ENCODE results near the gene NXPH2.
"Not testable (repeated sequence)": the region's sequence is repeated elsewhere in the genome, so short reads cannot be mapped to it uniquely, and the experiment has no call there.

NXPH2 gene

DNA sequence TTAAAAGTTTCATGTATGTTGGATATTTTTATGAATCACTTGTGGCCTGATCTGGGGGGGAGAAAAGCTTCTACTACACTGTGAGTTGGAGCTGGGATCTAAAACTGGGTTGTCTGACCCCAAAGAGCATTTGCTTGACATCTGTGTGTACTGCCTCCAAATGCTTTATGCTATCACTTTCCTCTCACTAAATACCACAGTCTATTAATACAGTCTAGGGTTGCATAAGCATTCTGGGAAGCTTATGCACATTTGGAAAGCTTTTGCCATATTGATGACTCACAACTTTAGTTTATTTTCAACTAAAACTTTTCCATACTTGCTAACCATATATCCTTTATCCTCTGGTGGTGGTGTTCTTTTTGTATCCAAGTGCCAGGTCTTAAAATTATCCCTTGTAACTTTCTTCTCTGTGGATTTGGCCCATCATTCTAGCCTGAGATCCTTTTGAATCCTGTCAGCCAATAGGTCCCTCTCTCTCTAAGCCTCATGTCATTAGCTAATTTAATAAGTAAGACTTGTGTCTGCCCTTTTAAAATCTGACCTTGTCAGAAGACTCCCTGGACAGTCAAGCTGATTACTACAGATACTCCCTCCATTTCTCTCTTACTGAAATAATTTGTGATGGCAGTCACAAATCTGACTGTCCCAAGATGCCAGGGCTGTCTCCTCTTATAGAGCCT lies 72.7 kb downstream of the NXPH2 start:
- DNase-seq, result no peak

DNA sequence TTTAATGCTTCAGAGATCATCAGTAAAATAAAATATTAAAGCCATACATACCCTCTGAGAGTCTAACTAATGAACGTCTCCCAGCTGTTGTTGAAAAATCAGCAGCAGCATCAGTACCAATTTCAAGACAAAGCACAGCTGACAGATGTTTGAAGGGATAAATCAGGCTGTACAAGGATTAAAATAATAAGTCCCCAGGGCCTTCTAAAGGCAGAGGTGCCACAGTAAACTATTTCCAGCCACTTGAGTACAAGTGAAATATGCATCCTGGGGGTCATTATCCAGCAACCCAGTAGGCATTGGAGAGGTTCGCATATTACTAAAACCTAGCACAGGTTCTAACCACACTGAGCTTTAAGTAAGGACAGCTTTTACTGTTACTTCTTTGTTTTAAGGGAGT lies 76.9 kb downstream of the NXPH2 start:
- DNase-seq, result no peak

DNA sequence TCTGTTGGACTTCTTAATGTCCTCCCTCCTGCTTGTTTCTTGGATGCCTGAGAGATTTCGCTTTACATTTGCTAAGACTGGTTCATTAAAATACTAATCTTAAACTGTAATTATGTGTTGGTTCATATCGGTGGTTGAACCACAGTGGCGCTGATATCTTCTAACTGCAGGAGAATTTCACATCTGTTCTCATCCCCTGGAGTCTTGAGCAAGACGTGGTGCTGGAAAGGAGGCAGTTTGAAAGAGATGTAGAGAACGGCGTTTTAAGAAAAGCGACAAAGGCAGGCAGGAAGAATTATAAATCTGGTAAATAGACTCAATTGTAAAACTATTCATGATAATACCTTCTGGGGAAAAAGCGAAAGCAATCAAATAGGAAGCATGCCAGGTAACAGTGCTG lies 79.5 kb downstream of the NXPH2 start:
- DNase-seq, result no peak

DNA sequence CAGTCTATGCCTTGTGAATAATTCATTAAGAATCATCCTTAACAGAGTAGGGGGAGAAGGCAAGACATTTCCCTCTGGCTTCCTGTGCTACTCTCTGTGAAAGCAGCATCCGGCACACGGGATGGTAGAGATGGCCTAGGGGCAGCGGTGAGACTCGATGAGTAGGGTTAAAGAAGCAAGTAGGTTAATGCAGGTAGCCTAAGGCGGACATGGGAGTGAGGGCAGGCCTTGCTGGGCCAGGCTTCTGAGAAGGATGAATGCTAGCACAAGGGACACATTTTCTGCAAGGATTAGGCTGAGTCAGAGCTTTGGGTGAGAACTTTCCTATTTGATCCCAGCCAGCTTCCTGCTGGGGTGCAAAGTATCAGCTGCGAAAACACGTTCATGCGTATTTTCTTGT lies 80.8 kb downstream of the NXPH2 start:
- no peak for DNase-seq

DNA sequence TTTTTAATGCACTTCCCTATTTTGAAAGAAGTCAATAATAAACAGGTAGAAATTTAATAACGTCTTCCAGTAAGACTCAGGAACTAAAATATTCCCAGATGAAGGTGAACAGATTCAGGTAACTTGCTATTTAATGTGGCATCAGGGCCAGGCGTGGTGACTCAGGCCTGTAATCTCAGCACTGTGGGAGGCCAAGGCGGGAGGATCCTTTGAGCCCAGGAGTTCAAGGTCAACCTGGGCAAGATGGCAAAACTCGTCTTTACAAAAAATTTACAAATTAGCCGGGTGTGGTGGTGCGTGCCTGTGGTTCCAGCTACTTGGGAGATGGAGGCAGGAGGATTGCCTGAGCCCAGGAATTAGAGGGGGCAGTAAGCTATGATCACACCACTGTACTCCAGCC lies 81.8 kb downstream of the NXPH2 start:
- DNase-seq, result no peak

DNA sequence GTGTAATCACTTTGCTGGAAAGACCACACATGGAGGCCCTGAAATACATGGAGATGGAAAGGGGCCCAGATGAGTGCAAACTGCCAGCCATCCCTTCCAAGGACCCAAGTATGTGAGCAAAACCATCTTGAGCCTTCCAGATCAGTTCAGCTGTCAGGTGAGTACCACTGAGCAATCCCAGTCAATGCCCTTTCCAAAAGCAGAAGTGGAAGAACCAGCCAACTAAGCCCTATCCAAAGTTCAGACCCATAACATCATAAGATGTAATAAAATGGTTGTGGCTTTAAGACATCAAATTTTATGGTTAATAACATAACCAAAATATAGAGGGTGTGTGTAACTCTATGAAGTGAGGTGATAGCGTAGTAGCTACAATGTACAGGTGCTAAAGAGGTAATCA lies 88.5 kb downstream of the NXPH2 start:
- DNase-seq, result no peak

DNA sequence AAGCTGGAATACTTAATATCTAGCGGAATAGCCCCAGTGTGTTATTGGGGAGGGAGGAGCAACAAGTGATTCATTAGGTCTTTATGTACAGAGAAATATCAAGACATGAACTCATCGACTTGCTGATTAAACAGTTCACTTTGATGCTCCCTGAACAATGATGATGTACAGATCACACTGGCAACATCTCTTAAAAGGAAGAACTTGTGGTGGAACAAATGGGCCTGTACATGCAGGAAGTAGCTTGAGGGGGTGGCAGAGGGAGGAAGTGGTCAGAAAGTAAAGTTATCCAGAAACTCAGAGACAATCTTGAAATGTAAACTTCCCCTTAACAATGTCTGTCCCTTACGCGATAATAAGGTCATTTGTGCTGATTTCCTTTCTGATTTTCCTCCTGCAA lies 90.5 kb downstream of the NXPH2 start:
- no peak for DNase-seq

DNA sequence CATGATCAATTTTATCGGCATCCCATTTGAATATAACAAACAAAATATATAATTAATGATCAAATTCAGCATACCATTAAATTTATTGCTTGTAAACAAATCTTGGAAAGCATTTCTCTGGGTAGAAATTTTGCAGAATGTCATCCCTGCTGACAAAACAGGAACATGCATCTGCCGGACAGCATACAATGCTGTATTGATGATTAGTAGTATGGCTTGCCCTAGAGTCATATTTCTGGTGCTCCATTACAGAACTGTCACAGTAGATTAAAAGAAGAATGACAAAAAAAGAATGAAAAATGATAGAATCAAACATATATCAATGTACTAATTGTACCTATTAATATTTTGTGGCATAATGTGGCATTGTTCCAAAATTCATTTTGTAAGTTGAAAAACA lies 98.0 kb downstream of the NXPH2 start:
- DNase-seq, result no peak

DNA sequence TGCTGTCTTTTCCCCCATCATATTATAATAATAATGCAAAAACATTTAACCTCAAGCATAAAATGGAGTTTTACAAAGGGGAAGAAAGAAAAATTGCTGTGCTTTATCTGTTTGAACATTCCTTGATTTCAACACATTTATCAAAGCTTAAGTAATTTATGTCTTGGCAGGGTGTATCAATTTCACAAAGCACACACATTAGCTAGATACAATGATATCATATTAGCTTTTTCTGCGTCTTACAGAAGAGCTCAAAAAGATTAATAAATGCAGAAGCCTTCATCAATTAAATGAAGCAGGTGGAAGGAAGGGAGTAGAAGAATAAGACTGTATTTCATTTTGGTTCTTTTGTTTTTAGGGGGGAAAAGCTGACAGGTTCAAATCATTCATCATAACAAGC lies 103.0 kb downstream of the NXPH2 start:
- DNase-seq, result no peak

DNA sequence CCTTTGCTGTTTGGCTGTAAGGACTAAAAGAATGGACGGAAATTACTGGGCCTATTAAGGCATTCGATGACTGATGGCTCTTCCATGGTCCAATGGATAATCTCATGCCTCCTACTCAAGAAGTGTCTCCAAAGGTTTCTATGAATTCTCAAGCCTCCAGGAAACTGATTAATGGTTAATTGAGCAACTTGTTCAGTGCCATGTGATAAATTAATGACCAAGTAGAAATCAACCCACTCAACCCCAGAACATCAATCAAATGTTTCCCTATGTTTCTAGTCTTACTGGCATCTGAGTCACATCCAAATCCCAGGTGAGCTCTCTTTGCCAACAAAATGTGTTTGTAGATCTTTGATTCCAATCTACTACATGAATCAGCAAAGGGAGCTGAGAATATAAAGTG lies 103.6 kb downstream of the NXPH2 start:
- DNase-seq, result no peak

DNA sequence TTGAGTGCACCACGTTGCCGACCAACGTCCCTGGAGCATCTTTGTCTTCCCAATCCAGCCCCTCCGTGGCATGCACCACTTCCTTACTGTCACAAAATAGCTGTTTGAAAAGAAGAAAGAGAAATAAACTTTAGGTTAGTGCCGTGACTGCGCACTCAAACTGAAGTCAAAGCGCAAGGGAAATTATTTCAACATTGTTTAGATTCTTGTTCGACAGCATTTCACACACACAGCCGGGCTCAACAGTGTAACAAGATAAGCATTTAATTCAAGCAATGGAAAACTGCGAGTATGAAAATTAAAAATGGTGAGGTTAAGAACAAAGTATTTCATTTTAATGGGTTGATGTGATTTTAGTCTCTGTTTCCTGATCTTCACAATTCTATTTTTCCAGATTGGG lies 108.6 kb downstream of the NXPH2 start:
- no peak for DNase-seq

DNA sequence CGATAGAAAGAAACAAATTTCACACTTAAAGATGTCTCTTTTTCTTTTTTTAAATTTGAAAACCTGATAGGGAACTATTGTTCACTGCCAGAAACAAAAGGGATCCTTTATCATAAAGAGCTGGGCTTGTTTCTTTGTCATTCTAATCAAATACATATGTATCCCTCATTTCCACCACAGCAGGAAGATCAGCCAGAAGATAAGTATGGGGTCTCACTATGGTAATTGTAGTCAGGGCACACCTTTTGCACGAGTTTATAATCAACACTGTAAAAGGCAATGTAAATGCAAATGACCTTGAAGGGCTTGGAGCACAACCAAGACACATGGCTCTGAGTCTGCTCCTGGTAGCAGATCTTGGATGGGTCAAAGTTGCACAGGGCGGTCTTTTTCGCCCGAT lies 109.5 kb downstream of the NXPH2 start:
- DNase-seq, result no peak

DNA sequence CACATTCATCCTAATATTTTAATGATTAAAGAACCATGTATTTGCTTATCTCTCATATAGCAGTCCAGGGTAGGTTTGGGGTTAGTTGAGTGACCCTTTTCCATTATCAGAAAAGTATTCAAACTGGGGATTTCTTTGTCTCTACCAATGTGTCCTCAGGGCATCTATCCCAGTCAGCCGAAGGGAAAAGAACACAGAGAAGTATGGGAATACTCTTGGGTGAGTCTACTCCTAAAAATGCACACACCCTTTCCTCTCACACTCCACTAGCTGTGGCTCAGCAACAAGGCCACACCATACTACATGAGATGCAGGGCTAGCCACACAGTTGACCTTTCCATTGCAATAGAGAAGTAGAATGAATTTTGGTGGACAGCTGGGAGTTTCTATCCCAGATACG lies 114.3 kb downstream of the NXPH2 start:
- DNase-seq, result no peak

DNA sequence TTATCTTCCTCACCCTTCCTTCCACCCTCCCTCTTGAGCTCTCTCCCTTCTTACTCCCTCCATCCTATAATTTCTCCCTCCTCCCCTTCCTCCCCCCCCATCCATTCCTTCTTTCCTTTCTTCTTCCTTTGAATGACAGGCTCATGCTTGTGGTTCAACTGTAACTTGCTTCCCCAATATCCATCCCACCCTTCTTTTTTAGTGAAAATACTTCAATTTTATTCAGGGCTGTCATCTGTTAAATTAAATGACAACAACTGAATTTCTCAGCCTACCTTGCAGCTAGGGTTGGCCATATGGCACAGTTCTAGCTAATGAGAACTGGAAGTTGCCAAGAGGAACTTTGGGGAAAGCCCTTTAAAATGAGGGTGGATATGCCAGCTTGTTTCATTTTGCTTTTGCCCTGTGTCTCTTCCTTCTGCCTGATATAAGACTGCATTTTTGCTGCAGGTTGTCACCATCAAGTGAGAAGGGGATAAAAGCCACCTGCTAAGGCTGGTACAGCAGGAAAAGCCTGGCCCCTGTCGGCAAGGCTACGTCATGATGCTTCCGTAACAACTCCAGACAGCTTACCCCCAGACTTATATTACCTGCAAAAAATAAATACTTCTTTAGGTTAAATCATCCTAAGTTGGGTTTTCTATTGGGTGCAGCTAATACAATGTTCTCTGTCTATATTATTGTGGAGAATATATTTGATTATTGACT lies 121.8 kb downstream of the NXPH2 start:
- DNase-seq, result no peak

DNA sequence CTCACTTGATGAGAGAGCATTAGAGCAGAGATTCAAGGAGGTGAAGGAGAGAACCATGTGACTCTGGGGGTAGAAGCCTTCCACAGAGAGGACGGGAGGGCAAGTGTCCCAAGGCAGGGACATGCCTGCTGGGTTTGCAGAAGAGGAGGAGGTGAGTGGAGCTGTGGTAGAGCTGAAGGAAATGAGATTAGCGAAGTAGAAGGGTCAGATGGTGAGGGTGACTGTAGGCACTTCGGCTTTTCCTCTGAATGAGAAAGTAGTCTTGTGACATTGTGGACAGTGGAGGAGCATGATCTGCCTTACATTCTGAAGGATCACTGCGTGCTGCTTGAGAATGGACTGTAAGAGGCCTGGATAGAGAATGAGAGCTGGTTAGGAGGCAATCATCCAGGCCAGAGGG lies 126.0 kb downstream of the NXPH2 start:
- no peak for DNase-seq

DNA sequence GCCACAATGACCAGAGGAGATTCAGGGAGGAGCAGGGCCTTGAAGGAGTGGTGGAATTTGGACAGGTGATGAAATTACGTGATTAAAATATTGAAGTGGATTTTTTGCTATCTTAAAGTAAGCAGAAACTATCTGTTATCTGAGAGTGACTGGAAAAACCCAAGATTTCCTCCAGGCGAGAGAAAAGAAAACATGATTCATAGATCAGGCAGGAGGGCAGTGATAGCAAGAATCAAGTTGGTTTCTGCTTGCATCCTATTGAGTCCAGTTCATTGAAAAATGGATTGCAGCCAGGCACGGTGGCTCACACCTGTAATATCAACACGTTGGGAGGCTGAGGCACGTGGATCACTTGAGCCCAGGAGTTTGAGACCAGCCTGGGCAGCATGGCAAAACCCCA lies 127.8 kb downstream of the NXPH2 start:
- no peak for DNase-seq

DNA sequence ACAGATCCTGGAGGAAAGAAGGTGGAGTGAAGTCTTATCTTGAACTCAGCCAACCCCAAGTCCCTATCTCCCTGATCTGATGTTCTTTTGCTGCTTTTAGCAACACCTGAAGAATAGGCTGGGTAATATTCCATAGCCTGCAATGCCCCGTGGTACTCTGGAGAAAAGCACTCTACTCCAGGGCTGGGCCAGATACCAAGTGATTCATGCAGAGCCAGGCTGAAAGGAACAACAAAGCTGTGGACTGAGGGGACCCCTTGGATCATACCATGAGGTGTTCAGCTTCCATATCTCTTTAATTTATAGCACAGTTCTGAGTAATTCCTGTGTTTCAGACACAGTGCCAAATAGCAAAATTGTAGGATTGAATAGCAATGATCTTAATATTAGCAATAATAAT lies 130.6 kb downstream of the NXPH2 start:
- no peak for DNase-seq

DNA sequence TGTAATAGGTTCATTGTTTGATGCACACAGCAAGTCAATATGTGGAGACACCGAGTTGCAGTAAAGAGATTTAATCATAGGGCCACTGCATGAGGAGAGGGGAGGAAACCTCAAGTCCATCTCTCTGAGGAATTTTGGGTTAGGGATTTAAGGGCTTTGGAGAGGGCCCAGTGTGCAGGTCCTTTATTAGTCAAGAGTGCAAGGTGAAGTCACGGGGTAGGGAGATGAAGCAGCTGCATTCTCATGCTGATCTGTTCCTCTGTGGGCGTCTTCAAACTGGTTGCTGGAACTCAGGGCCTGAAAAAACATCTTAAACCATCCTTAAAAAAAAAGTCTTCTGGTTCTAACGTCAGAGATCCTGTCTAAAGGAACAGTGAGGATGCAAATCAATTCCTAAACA lies 131.6 kb downstream of the NXPH2 start:
- no peak for DNase-seq

DNA sequence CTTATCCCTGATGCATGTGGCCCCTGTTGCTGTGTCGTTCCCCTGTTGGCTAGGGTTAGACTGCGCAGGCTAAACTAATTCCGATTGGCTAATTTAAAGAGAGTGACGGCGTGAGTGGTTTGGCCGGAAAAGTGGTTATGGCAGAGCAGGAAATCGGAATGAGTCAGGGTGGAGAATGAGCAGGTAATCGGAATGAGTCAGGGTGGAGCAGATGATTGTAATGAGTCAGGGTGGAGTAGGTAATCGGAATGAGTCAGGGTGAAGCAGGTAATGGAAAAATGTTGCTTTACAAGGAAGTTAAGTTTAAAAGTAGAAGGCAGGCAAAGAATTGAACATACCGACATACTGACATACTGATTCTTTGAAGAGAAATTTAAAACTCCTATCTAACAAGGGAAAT lies 135.4 kb downstream of the NXPH2 start:
- DNase-seq, result not testable (repeated sequence)

DNA sequence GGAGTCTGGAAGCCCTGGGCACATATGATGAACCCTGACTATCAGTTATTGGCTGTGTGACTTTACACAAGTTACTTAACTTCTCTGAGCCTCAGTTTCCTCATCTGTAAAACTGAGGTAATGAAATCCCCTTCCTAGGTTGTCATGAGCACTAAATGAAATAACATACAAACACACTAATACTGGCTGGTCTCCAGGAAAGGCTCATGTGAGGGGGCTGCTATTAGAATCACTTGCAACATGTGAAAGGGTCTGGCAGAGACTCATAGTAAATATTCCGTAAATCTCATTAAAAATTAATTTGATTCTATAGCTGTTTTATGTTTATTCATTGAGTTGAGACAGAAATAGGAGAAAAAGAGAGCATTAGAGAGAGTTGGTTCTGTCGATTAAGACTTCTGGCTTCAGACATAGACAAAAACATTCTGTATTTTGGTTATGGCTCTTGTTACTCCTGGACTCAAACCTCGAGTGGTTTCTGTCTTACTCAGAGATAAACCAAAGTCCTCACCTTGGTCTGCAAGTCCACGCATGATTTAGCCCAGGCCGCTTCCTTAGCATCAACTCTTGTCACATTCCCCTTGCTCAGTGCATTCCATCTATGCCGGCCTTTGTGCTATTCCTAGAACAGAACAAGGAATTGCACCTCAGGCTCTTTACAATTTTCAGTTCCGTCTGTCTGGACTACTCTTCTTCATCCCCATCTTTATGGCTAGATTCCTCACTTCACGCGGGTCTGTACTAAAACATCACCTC lies 139.1 kb downstream of the NXPH2 start:
- DNase-seq, result no peak

DNA sequence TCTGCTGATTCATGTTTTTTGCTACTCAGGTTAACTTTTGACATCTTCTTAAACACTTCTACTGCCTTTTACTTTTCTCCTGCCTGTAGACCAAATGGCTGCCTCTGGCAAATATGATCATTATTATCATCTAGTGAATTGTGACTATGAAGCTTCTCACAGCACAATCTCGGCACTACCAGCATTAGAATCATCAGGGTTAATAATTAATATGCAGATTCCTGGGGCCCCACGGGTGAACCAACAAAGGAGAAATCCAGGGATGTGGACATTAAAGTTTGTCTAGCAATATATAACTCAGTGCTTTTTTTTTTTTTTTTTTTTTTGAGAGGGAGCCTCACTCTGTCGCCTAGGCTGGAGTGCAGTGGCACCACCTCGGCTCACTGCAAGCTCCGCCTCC lies 142.5 kb downstream of the NXPH2 start:
- DNase-seq, result no peak

DNA sequence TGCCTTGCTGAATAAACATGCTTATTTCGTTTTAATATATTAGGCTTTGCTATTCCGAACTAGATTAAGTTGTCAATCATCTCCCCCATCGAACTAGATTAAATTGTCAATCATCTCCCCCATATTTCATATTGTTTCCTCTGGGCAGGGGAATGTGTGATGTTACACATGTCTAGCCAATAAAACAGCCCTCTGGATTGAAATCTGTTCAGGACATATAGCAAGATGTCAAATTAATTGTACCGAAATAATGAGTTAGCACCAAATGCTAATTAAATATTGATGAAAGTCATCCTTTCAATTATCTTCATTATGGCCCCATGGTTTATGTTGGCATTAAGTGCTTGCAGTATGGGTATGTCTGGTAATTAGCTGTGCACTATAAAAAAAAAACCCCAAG lies 143.1 kb downstream of the NXPH2 start:
- DNase-seq, result no peak

DNA sequence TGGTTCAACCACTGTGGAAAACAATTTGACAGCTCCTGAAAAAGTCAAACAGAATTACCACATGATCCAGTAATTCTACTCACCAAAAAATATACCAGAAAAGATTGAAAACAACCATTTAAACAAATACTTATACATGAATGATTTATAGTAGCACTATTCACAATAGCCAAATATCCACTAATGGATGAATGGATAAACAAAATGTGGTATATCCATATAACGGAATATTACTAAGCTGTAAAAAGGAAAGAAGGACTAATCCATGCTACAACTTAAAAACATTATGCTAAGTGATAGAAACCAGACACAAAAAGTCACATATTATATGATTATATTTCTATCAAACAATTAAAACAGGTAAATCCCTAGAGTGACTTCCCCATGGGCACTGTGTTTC lies 147.1 kb downstream of the NXPH2 start:
- DNase-seq, result no peak

DNA sequence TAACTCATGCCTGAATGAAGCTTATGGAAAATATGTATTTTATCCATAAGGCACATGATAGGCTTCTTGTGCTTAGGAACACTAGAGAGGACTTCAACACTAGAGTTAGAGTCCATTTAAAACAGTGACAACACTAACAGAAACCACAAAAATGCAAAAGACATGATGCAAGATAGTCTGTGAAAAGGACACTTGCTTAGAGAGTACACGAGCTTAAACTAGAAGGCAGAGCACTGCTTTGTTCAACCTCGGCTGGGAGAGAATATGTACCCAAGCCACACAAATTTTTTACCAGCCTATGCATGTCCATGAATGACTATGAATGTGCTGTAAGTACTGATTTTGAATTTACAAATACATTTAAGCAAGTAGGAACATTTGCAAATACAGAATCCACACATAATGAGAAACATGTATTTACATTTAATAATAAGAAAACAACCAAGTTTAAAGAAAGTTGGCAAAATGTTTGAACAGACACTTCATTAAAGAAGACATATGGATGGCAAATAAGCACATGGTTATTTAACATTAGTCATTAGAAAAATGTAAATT lies 148.0 kb downstream of the NXPH2 start:
- DNase-seq, result no peak
